Endothelial cell of umbilical vein (primary cell): ENCODE data around the gene HTT. TPM values are rescaled to one million over a fixed set of nuclear protein-coding genes. Genes with fewer than 3 reads are reported as not detected.

Source experiments
- BruUV-seq: library from RNA; stranded (reverse); fragments of 400-500 nt; replicated peaks from 2 replicates; lab custom pipeline; 2021; lab: Mats Ljungman, UMichigan
- CTCF ChIA-PET: fragments of 300-600, 350-600 bp; sonication (Branson Sonifier 250); formaldehyde crosslinking; loops from one replicate; lab custom pipeline; 2021; ENCODE audit warnings: antibody characterized with exemption, inconsistent platforms; lab: Charles Lee
- POLR2A ChIA-PET: fragments of 300-600, 350-600 bp; sonication (Branson Sonifier 250); formaldehyde crosslinking; loops from one replicate; lab custom pipeline; 2021; ENCODE audit warnings: antibody characterized with exemption, inconsistent platforms; lab: Charles Lee
- DNase-seq: peaks from one replicate; pipeline ENCODE4 v3.0.0-alpha.2; 2011; ENCODE audit warnings: low read depth, low spot score
- FAIRE-seq: peaks from 2 replicates; lab custom pipeline; 2011; peaks lifted over from hg19 to GRCh38; lab: Jason Lieb, UNC
- H2AFZ ChIP-seq: 2 replicates; pipeline ENCODE4 v1.6.0; 2012; ENCODE audit warnings: low read depth, low read length, control low read depth, inconsistent platforms
- H3K27ac ChIP-seq: 2 replicates; pipeline ENCODE4 v1.5.1; 2011; ENCODE audit warnings: low read depth, mild to moderate bottlenecking, control low read depth, low read length, moderate library complexity; ENCODE audit not compliant: insufficient read depth
- H3K27me3 ChIP-seq, 2 experiments: 2 replicates each; pipeline versions ENCODE4 v1.6.0 to v1.6.1; 2011; ENCODE audit warnings: low read length in 2 of 2, mixed read lengths in 1 of 2; ENCODE audit not compliant: control insufficient read depth in 2 of 2, insufficient read depth in 2 of 2
- H3K36me3 ChIP-seq, 2 experiments: 2 replicates in 1 of 2; 3 replicates in 1 of 2; pipeline ENCODE4 v1.5.1; 2011; ENCODE audit warnings: low read length in 2 of 2, mild to moderate bottlenecking in 1 of 2, moderate library complexity in 1 of 2; ENCODE audit not compliant: control insufficient read depth in 2 of 2, insufficient read depth in 2 of 2; ENCODE audit errors: extremely low read depth in 1 of 2
- H3K4me1 ChIP-seq: 3 replicates; pipeline ENCODE4 v1.5.1; 2011; ENCODE audit warnings: mild to moderate bottlenecking, low read length; ENCODE audit not compliant: control insufficient read depth, insufficient read depth; ENCODE audit errors: extremely low read depth
- H3K4me2 ChIP-seq: 2 replicates; pipeline ENCODE4 v1.6.1; 2011; ENCODE audit warnings: low read length, control low read depth, mixed read lengths; ENCODE audit not compliant: insufficient read depth
- H3K4me3 ChIP-seq, 3 experiments: fragments of 200-600 bp in 1 of 3; sonication (generic), shearing (Covaris generic) in 1 of 3; replicated peaks in 1 of 3; 2 replicates each; pipeline ENCODE4 v1.5.1; 2011 to 2016; ENCODE audit warnings: control low read depth in 3 of 3, low read length in 3 of 3, mild to moderate bottlenecking in 2 of 3, inconsistent platforms in 1 of 3, low read depth in 1 of 3, moderate library complexity in 1 of 3; ENCODE audit not compliant: insufficient read depth in 1 of 3
- H3K79me2 ChIP-seq: 2 replicates; pipeline ENCODE4 v1.6.0; 2012; ENCODE audit warnings: low read length, inconsistent platforms; ENCODE audit not compliant: control insufficient read depth, insufficient read depth
- H3K9ac ChIP-seq: replicated peaks from 2 replicates; pipeline ENCODE3; 2011; ENCODE audit warnings: low read length, control low read depth; ENCODE audit not compliant: insufficient read depth; ENCODE audit errors: extremely low read depth
- H3K9me1 ChIP-seq: replicated peaks from 3 replicates; pipeline ENCODE4 v1.6.0; 2011; ENCODE audit warnings: mild to moderate bottlenecking, low read length; ENCODE audit not compliant: control insufficient read depth, insufficient read depth; ENCODE audit errors: extremely low read depth
- H3K9me3 ChIP-seq: replicated peaks from 2 replicates; pipeline ENCODE4 v1.5.1; 2012; ENCODE audit warnings: low read length, inconsistent platforms; ENCODE audit not compliant: control insufficient read depth, insufficient read depth
- H4K20me1 ChIP-seq: replicated peaks from 2 replicates; pipeline ENCODE3; 2011; ENCODE audit warnings: mild to moderate bottlenecking, low read length; ENCODE audit not compliant: control insufficient read depth, insufficient read depth; ENCODE audit errors: extremely low read depth
- CTCF ChIP-seq, 2 donors: IDR thresholded peaks; 1 replicate in 1 of 2; 2 replicates in 1 of 2; pipeline ENCODE4 v1.5.1; 2011; ENCODE audit warnings: low read length in 2 of 2, mild to moderate bottlenecking in 2 of 2, moderate library complexity in 2 of 2, control low read depth in 1 of 2, inconsistent platforms in 1 of 2, low read depth in 1 of 2; ENCODE audit not compliant: insufficient read depth in 1 of 2; ENCODE audit errors: extremely low read depth in 1 of 2
- EZH2 ChIP-seq: IDR thresholded peaks from 2 replicates; pipeline ENCODE4 v1.6.1; 2012; ENCODE audit warnings: borderline replicate concordance, low read depth, mild to moderate bottlenecking, moderate library complexity, low read length, inconsistent platforms; ENCODE audit not compliant: severe bottlenecking
- FOS ChIP-seq: IDR thresholded peaks from 2 replicates; pipeline ENCODE4 v1.6.1; 2011; ENCODE audit warnings: mild to moderate bottlenecking, low read length, moderate library complexity, borderline replicate concordance; ENCODE audit not compliant: insufficient read depth
- GATA2 ChIP-seq: IDR thresholded peaks from 2 replicates; pipeline ENCODE4 v1.7.0; 2011; ENCODE audit warnings: low read depth, mild to moderate bottlenecking, moderate library complexity, mixed read lengths, low read length; ENCODE audit not compliant: insufficient read length, insufficient read depth
- JUN ChIP-seq: IDR thresholded peaks from 2 replicates; pipeline ENCODE4 v1.6.1; 2011; ENCODE audit warnings: borderline replicate concordance, low read depth; ENCODE audit not compliant: insufficient read length, insufficient read depth
- MAX ChIP-seq: IDR thresholded peaks from 2 replicates; pipeline ENCODE4 v1.6.1; 2011; ENCODE audit not compliant: insufficient read depth, insufficient read length
- MYC ChIP-seq: IDR thresholded peaks from one replicate; pipeline ENCODE4 v1.6.1; 2011; ENCODE audit warnings: mild to moderate bottlenecking, low read depth, low read length
- POLR2A ChIP-seq: IDR thresholded peaks from 2 replicates; pipeline ENCODE4 v1.6.1; 2012; ENCODE audit warnings: low read depth, mild to moderate bottlenecking, control low read depth, low read length
- POLR2AphosphoS5 ChIP-seq: IDR thresholded peaks from 2 replicates; pipeline ENCODE4 v1.6.1; 2012; ENCODE audit warnings: low read depth, mild to moderate bottlenecking, control low read depth, low read length, moderate library complexity; ENCODE audit not compliant: insufficient read depth
- dilution Hi-C: fragments of 300-500 bp; cut with MboI; formaldehyde crosslinking; loops from one replicate; pipeline ENCODE4 v1.15.0; 2019; ENCODE audit warnings: low sequenced_read_pairs; ENCODE audit not compliant: extremely low pct_ligation_motif_present
- intact Hi-C: fragments of 100-400 bp; cut with micrococcal nuclease; formaldehyde crosslinking; loops from one replicate; pipeline ENCODE4 v1.10.0; 2022
- polyA plus RNA-seq, 4 experiments: library from polyadenylated mRNA; depleted of rRNA in 3 of 4; stranded (reverse) in 3 of 4; unstranded in 1 of 4; fragments of >200 nt; gene quantifications; 2 replicates each; pipeline versions ENCODE4 v1.2.1 to v1.2.3, GENCODE V29; 2011 to 2012; ENCODE audit warnings: missing spikeins in 1 of 4
- total RNA-seq: library from RNA; stranded (reverse); gene quantifications from 2 replicates; pipeline ENCODE4 v1.2.3, GENCODE V29; 2021

Gene HTT
- total and polyA plus RNA-seq, 2 donors (not counting 3 experiments of a cell fraction or from before 2014, with no cell fraction given), result 15.7 to 61.2 TPM

DNA sequence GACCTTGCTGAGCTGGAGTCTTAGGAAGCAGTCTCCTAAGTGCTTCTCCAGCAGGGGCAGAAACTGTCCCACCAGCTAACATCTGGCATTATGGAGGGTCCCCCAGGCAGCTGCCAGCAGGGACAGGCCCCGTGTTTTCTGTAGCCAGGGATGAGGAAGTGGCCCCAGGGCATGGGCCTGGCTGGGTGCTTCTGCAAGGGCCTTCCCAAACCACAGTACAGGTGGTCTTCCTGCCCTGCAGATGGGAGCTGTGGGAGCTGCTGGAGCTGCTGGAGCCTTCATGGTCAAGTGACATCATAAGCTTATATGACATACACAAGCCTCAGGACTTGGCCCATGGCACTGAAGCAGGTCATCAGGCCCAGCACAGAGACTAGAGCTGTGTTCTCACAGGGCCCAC, 169.5 kb downstream of the HTT start:
- H2AFZ ChIP-seq, result no peak overlapping the region
- no peak for DNase-seq
- no peak for TF ChIP-seq CTCF (IDR thresholded peaks at IDR 0.05; ENCODE audit: extremely low read depth in 1 of 2, insufficient read depth in 1 of 2, low read depth in 1 of 2, low read length in 2 of 2)
- TF ChIP-seq POLR2A, result no peak
- no peak for TF ChIP-seq POLR2AphosphoS5
- TF ChIP-seq JUN, result no peak
- no peak for TF ChIP-seq GATA2
- TF ChIP-seq MAX, result no peak
- TF ChIP-seq MYC, result no peak
- no peak for TF ChIP-seq FOS
- TF ChIP-seq EZH2, result no peak
- H3K4me2 ChIP-seq, result no peak overlapping the region
- no peaks in the 10 kb centered on the region for H3K27me3 ChIP-seq
- peaks cover 0 to 14% of the 10 kb centered on the region in 2 experiments for H3K36me3 ChIP-seq
- ChIA-PET CTCF (interaction anchor here (1.2 kb wide), 2 partner anchors 208 to 237 kb away, joined by 3 to 5 read pairs; no protein-coding TSS in a partner anchor), POLR2A (no interaction called here)
- no peaks in the 10 kb centered on the region for H3K4me1 ChIP-seq
- dilution Hi-C loops (no loop called here), intact Hi-C loops (loop anchor here (10.0 kb wide), 1 partner anchor 181 kb away; no protein-coding TSS in a partner anchor)
- no peak overlapping the region for H3K27ac ChIP-seq
- no peaks in the 10 kb centered on the region for H3K9me3 ChIP-seq
- FAIRE-seq, result no peak
- no peaks in the 10 kb centered on the region for H4K20me1 ChIP-seq
- BruUV-seq, result no TSS peak
- H3K9me1 ChIP-seq, result no peaks in the 10 kb centered on the region
- no peak overlapping the region for H3K4me3 ChIP-seq
- H3K9ac ChIP-seq, result no peak overlapping the region
- H3K79me2 ChIP-seq, result no peaks in the 10 kb centered on the region
